Keratinocyte (primary cell): ENCODE results near the gene PCDHGA2. TPM values are rescaled to one million over a fixed set of nuclear protein-coding genes. Genes with fewer than 3 reads are reported as not detected.
A peak's percentile ranks its signal among the peaks of the same experiment; 100 is the strongest.

ENCODE experiments used
- DNase-seq: peaks from one replicate; pipeline ENCODE4 v3.0.0-alpha.2; 2011; ENCODE audit warnings: low read depth, missing footprints, low spot score
- FAIRE-seq: peaks from 2 replicates; lab custom pipeline; 2011; peaks lifted over from hg19 to GRCh38; lab: Jason Lieb, UNC
- H2AFZ ChIP-seq: 2 replicates; pipeline ENCODE4 v1.6.0; 2012; ENCODE audit warnings: low read length, control low read depth, inconsistent platforms; ENCODE audit not compliant: control insufficient read depth
- H3K27ac ChIP-seq: 2 replicates; pipeline ENCODE4 v1.5.1; 2011; ENCODE audit warnings: low read length; ENCODE audit not compliant: control insufficient read depth, insufficient read depth
- H3K27me3 ChIP-seq: 3 replicates; pipeline ENCODE4 v1.6.0; 2011; ENCODE audit warnings: low read length; ENCODE audit not compliant: control insufficient read depth, insufficient read depth; ENCODE audit errors: extremely low read depth
- H3K36me3 ChIP-seq, 2 experiments: 2 replicates in 1 of 2; 3 replicates in 1 of 2; pipeline ENCODE4 v1.5.1; 2011; ENCODE audit warnings: low read length in 2 of 2, mild to moderate bottlenecking in 1 of 2; ENCODE audit not compliant: control insufficient read depth in 2 of 2, insufficient read depth in 2 of 2; ENCODE audit errors: extremely low read depth in 1 of 2
- H3K4me1 ChIP-seq: 3 replicates; pipeline ENCODE4 v1.5.1; 2011; ENCODE audit warnings: low read length; ENCODE audit not compliant: control insufficient read depth, insufficient read depth; ENCODE audit errors: extremely low read depth
- H3K4me2 ChIP-seq: 3 replicates; pipeline ENCODE4 v1.6.0; 2011; ENCODE audit warnings: low read depth, low read length; ENCODE audit not compliant: control insufficient read depth, insufficient read depth; ENCODE audit errors: extremely low read depth
- H3K4me3 ChIP-seq, 3 experiments: fragments of 200-600 bp in 1 of 3; sonication (generic) in 1 of 3; 2 replicates in 2 of 3; 3 replicates in 1 of 3; pipeline ENCODE4 v1.5.1; 2011 to 2016; ENCODE audit warnings: low read length in 3 of 3, mild to moderate bottlenecking in 3 of 3, control low read depth in 2 of 3, inconsistent platforms in 1 of 3, low read depth in 1 of 3, mixed read lengths in 1 of 3, mixed run types in 1 of 3, moderate library complexity in 1 of 3; ENCODE audit not compliant: control insufficient read depth in 2 of 3, insufficient read depth in 2 of 3; ENCODE audit errors: extremely low read depth in 1 of 3
- H3K79me2 ChIP-seq: 2 replicates; pipeline ENCODE4 v1.6.0; 2012; ENCODE audit warnings: low read length; ENCODE audit not compliant: control insufficient read depth, insufficient read depth
- H3K9ac ChIP-seq: 3 replicates; pipeline ENCODE4 v1.6.0; 2011; ENCODE audit warnings: low read length; ENCODE audit not compliant: control insufficient read depth, insufficient read depth; ENCODE audit errors: extremely low read depth
- H3K9me1 ChIP-seq: 3 replicates; pipeline ENCODE4 v1.6.0; 2011; ENCODE audit warnings: low read length; ENCODE audit not compliant: control insufficient read depth, insufficient read depth; ENCODE audit errors: extremely low read depth
- H3K9me3 ChIP-seq: 2 replicates; pipeline ENCODE4 v1.5.1; 2012; ENCODE audit warnings: low read depth, low read length; ENCODE audit not compliant: control insufficient read depth
- H4K20me1 ChIP-seq: 3 replicates; pipeline ENCODE4 v1.6.0; 2011; ENCODE audit warnings: low read length; ENCODE audit not compliant: control insufficient read depth, insufficient read depth; ENCODE audit errors: extremely low read depth
- EZH2 ChIP-seq: IDR thresholded peaks from one replicate; pipeline ENCODE4 v1.6.1; 2012; ENCODE audit warnings: inconsistent platforms, mild to moderate bottlenecking, low read length, moderate library complexity
- dilution Hi-C: fragments of 300-500 bp; cut with MboI; formaldehyde crosslinking; loops from one replicate; pipeline ENCODE4 v1.7.0; 2020; ENCODE audit warnings: low sequenced_read_pairs; ENCODE audit not compliant: extremely low pct_ligation_motif_present
- polyA plus RNA-seq, 5 experiments: library from polyadenylated mRNA; depleted of rRNA in 3 of 5; stranded (reverse) in 3 of 5; stranded (forward) in 1 of 5; unstranded in 1 of 5; fragments of >200 nt; gene quantifications; 1 replicate in 1 of 5; 2 replicates in 3 of 5; 3 replicates in 1 of 5; pipeline versions ENCODE4 v1.2.1 to v1.2.3, GENCODE V29; 2011 to 2012; ENCODE audit warnings: missing spikeins in 2 of 5, low read depth in 1 of 5, low replicate concordance in 1 of 5
- TF ChIP-seq, protein P1 (sequence below), 3 experiments: IDR thresholded peaks in 1 of 3; conservative IDR thresholded peaks in 1 of 3; optimal IDR thresholded peaks in 1 of 3; 2 replicates in 2 of 3; 3 replicates in 1 of 3; pipeline versions ENCODE3 to v1.5.1; 2011; ENCODE audit warnings: low read length in 3 of 3, mild to moderate bottlenecking in 3 of 3, moderate library complexity in 2 of 3, control low read depth in 1 of 3, inconsistent platforms in 1 of 3; ENCODE audit not compliant: insufficient read depth in 2 of 3; ENCODE audit errors: extremely low read depth in 1 of 3

PCDHGA2 gene
- polyA plus RNA-seq, 1 donor (not counting 4 experiments of a cell fraction or from before 2014, with no cell fraction given), result 0.14 TPM

DNA sequence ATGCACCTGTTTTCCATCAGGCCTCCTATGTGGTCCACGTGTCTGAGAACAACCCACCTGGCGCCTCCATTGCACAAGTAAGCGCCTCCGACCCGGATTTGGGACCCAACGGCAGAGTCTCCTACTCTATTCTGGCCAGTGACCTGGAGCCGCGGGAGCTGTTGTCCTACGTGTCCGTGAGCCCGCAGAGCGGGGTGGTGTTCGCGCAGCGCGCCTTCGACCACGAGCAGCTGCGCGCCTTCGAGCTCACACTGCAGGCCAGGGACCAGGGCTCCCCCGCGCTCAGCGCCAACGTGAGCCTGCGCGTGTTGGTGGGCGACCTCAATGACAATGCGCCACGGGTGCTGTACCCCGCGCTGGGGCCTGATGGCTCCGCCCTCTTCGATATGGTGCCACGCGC, 13.0 kb downstream of the PCDHGA2 start:
- TF ChIP-seq EZH2, result no peak
- TF ChIP-seq, protein P1, sequence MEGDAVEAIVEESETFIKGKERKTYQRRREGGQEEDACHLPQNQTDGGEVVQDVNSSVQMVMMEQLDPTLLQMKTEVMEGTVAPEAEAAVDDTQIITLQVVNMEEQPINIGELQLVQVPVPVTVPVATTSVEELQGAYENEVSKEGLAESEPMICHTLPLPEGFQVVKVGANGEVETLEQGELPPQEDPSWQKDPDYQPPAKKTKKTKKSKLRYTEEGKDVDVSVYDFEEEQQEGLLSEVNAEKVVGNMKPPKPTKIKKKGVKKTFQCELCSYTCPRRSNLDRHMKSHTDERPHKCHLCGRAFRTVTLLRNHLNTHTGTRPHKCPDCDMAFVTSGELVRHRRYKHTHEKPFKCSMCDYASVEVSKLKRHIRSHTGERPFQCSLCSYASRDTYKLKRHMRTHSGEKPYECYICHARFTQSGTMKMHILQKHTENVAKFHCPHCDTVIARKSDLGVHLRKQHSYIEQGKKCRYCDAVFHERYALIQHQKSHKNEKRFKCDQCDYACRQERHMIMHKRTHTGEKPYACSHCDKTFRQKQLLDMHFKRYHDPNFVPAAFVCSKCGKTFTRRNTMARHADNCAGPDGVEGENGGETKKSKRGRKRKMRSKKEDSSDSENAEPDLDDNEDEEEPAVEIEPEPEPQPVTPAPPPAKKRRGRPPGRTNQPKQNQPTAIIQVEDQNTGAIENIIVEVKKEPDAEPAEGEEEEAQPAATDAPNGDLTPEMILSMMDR (optimal IDR thresholded peaks at IDR 0.05 in 1 of 3, IDR thresholded peaks at IDR 0.05 in 1 of 3, conservative IDR thresholded peaks at IDR 0.05 in 1 of 3; ENCODE audit: extremely low read depth in 1 of 3, insufficient read depth in 2 of 3, low read length in 3 of 3), result no peak
- FAIRE-seq (no peak), DNase-seq (no peak)
- Histone ChIP-seq H3K4me1 (no peaks in the 10 kb centered on the region), H3K27ac (no peak overlapping the region), H4K20me1 (no peaks in the 10 kb centered on the region), H3K9ac (no peak overlapping the region), H3K79me2 (no peaks in the 10 kb centered on the region), H3K27me3 (no peaks in the 10 kb centered on the region), H2AFZ (no peak overlapping the region), H3K9me3 (peaks cover 3% of the 10 kb centered on the region), H3K4me3 (no peak overlapping the region), H3K9me1 (no peaks in the 10 kb centered on the region), H3K36me3 (no peaks in the 10 kb centered on the region), H3K4me2 (no peak overlapping the region)
- dilution Hi-C loops, result no loop called here

DNA sequence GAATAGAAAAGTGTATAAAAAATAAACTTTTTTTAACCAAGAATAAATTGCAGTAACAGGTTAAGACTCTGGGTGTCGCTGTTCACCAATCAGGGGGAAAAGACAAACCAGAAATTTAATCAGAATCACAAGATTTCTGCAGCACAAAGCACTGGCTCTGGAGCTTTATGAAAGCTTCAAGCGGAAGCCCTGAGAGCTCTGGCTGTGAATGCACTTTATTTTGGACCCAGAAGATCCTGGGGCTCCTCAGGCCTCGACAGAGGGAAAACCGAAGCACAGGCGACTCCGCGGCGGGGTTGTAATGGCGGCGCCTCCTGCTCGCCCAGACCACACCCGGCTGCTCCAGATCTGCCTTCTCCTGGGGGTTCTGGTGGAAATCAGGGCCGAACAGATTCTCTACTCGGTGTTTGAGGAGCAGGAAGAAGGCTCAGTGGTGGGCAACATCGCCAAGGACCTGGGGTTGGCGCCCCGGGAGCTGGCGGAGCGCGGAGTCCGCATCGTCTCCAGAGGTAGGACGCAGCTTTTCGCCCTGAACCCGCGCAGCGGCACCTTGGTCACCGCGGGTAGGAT, 16.4 kb downstream of the PCDHGA2 start, which contains the start of gene PCDHGA4:
Gene PCDHGA4, plus strand, starts transcription at position 122 of the 570 bp plus-strand sequence. Its CDS starts 87 bp downstream, at position 209.
- Histone ChIP-seq H4K20me1 (no peaks in the 10 kb centered on the region), H3K27me3 (peaks cover 8% of the 10 kb centered on the region), H3K79me2 (no peaks in the 10 kb centered on the region), H3K4me1 (no peaks in the 10 kb centered on the region), H3K4me2 (no peak within 1 kb of the TSS), H3K27ac (no peak within 1 kb of the TSS), H3K4me3 (peak within 1 kb of the TSS in 1 of 3 experiments; percentile 26), H3K9me3 (peaks cover 9% of the 10 kb centered on the region), H2AFZ (no peak within 1 kb of the TSS), H3K36me3 (no peaks in the 10 kb centered on the region), H3K9ac (no peak within 1 kb of the TSS), H3K9me1 (no peaks in the 10 kb centered on the region)
- TF ChIP-seq, protein P1 (optimal IDR thresholded peaks at IDR 0.05 in 1 of 3, IDR thresholded peaks at IDR 0.05 in 1 of 3, conservative IDR thresholded peaks at IDR 0.05 in 1 of 3; ENCODE audit: extremely low read depth in 1 of 3, insufficient read depth in 2 of 3, low read length in 3 of 3), result peak in 2 of 3 experiments; percentile 15 to 34
- TF ChIP-seq EZH2, result no peak
- no peak for FAIRE-seq
- DNase-seq, result no peak
- dilution Hi-C loops, result no loop called here
